MM.1S (cell line): Measurements from ENCODE around the gene RERE.

Source experiments
- CTCF ChIP-seq: fragments of 300-600 bp; sonication (generic); IDR thresholded peaks from 2 replicates; pipeline ENCODE4 v1.5.1; 2016; ENCODE audit warnings: antibody characterized with exemption, low read length, mixed read lengths
- EZH2 ChIP-seq: fragments of 300-600 bp; sonication (generic); optimal IDR thresholded peaks from 2 replicates; pipeline ENCODE3; 2017; ENCODE audit warnings: low read depth, mild to moderate bottlenecking, antibody characterized with exemption, low read length, mixed read lengths
- EZH2phosphoT487 ChIP-seq: fragments of 300-600 bp; sonication (generic); IDR thresholded peaks from 2 replicates; pipeline ENCODE4 v1.6.1; 2018; ENCODE audit warnings: antibody characterized with exemption, low read length

- TF ChIP-seq CTCF: no peak
- TF ChIP-seq EZH2: no peak
- TF ChIP-seq EZH2phosphoT487: no peak
Measured at GRCh38 chr1:8782955-8783354, 34.5 kb downstream of the RERE start.
